ENCODE measurements around the gene CTCF.

GRCh38 chr16:67525176-67525860 is 37.0 kb upstream of the CTCF start:
- TF ChIP-seq CTCF (IDR thresholded peaks at IDR 0.05; ENCODE audit: extremely low read depth in 1 of 2, insufficient read depth in 1 of 2, low read depth in 1 of 2, low read length in 2 of 2): no peak
- TF ChIP-seq POLR2A (IDR thresholded peaks at IDR 0.05; ENCODE audit: low read depth, low read length): no peak

Data from endothelial cell of umbilical vein (primary cell).